Amygdala (tissue), 56 donors: ENCODE results near the gene ZNF883.
A peak's percentile ranks its signal among the peaks of the same experiment; 100 is the strongest.
"Not testable (repeated sequence)": the region's sequence is repeated elsewhere in the genome, so short reads cannot be mapped to it uniquely, and the experiment has no call there.

Source experiments
- DNase-seq, 56 donors: peaks; one replicate each; lab custom pipeline; 2025; lab: John Stamatoyannopoulos, UW

Gene ZNF883

DNA sequence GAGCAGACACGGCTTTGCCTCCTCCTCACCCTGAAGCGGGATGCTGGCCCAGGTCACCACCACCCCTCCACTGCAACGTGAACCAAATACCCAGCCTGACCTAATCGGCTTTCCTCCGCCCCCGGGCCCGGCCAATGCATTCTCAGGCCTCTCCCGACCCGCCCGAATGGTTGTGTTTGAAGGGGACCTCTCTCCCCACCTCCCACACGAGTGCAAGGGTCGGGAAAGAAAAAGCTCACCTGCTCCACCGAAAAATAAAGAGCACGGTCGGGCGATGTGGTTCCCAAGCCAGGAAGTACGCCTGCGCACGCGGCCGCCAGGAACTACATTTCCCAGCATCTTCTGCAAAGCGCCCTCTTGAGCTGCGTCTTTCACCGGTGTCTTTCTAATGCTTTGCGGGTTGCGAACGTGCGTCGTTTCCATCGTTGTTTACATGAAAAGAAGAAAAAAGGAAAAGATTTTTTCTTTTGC is at the start of gene ZNF883:
Gene ZNF883, minus strand, starts transcription at position 282 of the 471 bp plus-strand sequence.
- DNase-seq, result peak in 53 of 56 donors; percentile 3 to 76 (median 42)

DNA sequence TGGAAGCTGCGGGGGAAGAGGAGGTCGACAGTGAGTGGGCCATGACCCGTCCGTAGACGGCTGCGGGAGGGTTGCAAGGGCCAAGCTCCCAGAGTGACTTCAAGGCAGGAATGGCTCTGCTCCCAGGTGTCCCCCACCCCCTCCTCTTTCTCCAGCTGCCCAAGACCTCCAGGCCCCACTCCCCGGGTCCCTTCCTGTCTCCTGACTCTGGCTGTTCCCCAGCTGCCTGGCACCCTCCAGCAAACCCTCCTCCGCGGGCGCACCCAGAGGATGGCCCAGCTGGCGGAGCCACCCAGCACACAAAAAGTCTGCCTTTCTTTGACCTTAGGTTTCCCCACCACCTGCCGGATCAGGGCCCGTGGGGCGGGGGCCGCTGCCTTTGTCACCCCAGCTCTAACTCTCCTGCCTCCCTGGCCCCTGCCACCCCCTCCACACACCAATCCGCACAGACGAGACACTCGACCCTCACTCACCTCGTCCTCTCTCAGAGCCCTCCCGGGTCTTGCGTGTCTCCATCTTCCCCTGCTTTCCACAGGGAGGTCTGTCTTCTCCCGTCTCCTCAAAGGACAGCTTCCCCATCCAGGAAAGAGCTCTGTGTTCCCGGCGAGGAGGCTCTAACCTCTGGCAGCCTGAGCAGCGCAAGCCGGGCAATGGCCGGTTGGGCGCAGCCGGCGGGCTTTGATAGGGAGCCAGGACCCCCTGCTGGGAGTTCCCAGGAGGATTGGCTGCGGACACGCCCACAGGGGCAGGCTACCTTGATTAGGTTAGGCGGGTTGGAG is 49.3 kb upstream of the ZNF883 start:
- peak in 2 of 56 donors; percentile 4 to 33 for DNase-seq

DNA sequence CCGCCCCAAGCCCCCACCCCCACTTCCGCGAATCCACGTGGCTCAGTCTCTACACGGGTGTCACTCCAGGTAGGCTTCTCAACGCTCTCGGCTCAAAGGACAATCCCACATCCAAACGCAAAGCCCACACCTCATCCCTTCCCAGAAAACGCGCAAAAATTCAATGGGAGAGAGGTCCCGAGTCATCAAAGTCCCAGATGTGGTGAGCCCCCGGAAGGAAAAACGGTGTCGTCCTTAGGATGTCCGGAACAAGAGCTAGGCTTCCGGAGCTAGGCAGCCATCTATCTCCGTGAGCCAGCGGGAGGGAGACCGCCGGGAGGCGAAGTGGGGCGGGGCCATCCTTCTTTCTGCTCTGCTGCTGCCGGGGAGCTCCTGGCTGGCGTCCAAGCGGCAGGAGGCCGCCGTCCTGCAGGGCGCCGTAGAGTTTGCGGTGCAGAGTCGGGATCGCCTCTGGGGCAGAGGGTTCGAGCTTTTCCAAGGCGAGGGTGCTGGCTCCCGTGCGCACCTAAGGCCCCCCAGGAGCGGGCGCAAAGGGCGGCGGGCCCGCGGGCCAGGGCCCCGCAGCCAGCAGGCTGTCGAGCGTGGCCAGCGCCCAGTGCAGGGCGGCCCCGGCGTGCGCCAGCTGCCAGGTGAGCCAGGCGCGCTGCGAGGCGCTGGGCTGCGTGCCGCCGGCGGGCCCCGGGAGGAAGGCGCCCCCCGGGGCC is 47.7 kb upstream of the ZNF883 start:
- not testable (repeated sequence) for DNase-seq

DNA sequence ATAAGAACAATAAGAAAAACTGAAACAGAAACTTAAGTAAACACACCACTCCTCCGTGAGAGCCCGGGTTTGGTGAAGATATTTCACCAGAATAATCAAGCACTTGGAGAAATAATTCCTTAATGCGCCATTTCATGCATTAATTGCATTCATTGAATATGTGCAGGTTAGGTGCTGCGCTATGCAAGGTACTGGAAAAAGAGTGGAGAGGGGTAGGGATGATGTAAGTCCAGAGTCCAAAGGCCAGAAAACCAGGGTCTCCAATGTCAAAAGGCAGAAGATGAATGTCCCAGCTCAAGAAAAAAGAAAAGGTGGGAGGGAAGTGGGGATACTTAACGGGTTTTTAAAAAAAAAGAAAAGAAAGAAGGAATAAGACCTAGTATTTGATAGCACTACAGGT is 45.2 kb upstream of the ZNF883 start:
- peak in 1 of 56 donors; percentile 1 for DNase-seq

DNA sequence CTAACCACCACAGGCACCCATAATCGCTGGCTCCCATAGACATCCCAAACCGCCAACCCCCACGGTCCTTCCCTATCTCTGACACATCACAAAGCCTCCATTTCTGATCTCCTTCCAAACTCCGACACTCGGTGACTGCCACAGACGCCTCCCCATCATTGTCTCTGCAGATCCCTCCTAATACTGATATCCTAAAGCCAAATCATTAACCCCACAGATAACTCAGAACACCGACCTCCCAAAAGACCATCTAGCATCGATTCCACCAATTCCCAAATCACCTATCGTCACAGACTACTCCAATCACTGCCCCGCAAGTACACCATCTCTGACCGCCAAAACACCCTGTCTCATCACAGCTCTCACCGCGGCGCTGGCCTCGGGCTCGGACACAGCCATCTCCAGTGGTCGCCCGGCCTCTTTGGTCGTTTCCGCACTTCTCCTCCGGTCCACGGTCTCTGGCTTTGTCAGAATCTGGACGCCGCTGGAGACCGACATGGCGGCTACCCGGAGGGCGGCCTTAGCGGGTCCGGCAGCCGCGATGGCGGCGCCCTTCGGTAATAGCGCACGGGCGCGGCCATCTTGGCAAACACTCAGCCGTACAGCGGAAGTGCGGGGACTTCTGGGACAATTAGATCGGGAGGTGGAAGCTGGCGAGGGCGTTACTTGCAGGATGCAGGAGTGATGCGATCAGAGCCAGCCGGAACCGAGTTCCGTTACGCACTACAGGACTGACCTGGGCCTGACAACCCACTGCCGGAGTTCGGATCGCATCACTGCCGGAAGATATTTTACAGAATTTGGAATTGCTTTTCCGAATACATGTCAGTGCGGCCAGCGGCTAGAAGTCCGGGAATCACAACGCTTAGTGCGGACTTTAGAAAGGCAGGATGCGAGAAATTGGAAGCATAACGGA is 44.5 kb upstream of the ZNF883 start, which contains the start of gene ZFP37:
Gene ZFP37, minus strand, starts transcription at position 534 of the 916 bp plus-strand sequence. Its CDS starts 36 bp downstream, at position 498.
- DNase-seq, result peak; percentile 40 to 97 (median 91)

DNA sequence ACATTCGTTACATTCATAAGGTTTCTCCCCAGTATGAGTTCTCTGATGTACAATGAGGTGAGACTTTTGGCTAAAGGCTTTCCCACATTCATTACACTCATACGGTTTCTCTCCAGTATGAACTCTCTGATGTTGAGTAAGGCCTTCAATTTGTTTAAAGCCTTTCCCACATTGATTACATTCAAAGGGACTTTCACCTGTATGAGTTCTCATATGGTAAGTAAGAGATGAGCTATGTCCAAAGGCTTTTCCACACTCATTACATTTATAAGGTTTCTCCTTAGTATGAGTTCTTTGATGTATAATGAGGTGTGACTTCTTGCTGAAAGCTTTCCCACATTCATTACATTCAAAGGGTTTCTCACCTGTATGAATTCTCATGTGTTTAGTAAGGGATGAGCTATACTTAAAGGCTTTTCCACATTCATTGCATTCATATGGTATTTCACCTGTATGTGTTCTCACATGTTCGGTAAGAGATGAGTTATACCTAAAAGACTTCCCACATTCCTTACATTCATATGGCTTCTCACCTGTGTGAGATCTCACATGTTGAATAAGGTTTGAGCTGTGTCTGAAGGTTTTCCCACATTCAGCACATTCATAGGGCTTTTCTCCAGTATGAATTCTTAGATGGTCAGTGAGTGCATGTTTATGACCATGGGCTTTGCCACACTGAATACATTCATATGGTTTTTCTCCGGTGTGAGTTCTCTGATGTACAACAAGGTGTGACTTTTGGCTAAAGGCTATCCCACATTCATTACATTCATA is 31.1 kb upstream of the ZNF883 start:
- DNase-seq, result no peak

DNA sequence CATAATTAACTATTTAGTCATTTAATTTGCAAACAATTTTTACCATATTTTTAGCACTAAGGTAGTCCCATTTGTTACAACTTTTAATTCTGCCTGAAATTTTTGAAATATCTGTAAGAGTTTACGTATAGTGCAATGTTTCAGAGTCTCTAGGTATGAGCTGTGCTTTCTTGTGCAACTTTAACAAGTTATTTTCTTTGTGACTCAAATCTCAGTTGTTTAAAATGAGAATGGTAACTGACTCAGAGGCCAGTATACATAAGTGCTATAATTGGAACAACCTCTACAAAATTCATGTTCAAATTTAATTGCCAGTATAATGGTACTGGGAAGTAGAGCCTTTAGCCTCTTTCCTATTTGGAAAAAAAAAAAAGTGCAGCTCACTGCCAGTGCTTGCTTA is 14.2 kb upstream of the ZNF883 start:
- DNase-seq, result no peak

DNA sequence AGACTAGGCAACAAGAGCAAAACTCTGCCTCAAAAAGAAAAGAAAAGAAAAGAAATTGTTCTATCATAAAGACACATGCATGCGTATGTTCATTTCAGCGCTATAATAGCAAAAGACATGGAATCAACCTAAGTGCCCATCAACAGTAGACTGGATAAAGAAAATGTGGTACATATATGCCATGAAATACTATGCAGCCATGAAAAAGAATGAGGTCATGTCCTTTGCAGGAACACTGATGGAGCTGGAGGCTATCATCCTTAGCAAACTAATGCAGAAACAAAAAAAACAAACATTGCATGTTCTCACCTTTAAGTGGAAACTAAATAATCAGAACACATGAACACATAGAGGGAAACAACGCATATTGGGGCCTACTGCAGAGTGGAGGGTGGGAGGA is 6.3 kb upstream of the ZNF883 start:
- DNase-seq, result no peak

DNA sequence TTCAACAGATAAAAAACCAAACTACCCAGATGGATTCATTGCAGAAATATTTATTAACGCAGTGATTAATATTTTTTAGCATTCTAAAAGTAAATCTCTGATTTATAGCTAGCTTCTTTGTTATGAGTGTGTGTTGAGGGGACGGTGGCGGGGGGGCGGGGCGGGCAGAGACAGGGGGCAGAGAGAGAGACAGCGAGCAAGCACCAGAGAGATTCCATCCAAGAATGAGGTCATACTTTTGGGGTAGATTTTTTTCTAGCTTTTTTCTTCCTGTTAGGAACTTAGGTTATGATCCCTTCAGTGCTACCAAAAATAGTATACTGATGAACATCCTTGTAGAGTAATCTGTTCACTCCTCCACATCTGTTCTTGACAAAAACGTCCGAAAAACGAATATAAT is 500 bp upstream of the ZNF883 start:
- DNase-seq, result no peak

DNA sequence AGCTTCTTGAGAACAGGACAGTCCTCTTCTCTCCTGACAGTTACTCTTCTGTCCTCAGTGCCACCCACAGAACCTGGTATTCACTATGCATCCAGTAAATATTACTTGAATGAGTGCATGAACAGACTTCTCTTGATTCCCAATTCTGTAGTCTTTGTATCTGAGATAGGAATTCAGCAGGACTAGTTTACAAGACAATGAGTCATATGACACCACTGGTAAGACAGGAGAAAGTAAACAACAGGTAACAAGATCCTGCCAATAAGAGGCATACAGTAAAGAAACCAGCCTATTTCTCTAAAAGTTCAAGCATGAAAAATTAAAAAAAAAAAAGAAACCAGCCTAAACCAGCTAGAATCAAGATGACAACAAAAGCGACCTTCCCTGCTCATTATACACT is 6.2 kb downstream of the ZNF883 start:
- no peak for DNase-seq

DNA sequence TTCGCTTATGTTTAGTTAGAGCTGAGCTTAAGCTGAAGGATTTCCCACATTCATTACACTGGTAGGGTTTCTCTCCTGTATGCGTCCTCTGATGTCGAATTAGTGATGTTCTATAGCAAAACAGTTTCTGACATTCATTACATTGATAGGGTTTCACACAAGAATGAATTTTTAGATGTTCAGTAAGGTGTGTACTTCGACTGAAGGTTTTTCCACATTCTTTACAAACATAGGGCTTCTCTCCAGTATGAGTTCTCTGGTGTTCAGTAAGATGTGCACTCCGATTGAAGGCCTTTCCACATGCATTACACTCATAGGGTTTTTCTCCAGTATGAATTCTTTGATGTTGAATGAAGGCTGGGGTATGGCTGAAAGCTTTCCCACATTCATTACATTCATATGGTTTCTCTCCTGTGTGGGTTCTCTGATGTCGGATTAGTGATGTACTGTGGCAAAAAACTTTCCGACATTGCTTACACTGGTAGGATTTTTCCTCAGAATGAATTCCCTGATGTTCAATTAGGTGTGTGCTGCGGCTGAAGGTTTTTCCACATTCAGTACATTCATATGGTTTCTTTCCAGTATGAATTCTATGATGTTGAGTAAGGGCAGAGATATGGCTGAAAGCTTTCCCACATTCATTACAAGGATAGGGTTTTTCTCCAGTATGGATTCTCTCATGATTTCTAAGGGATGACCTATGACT is 14.6 kb downstream of the ZNF883 start:
- DNase-seq, result no peak

DNA sequence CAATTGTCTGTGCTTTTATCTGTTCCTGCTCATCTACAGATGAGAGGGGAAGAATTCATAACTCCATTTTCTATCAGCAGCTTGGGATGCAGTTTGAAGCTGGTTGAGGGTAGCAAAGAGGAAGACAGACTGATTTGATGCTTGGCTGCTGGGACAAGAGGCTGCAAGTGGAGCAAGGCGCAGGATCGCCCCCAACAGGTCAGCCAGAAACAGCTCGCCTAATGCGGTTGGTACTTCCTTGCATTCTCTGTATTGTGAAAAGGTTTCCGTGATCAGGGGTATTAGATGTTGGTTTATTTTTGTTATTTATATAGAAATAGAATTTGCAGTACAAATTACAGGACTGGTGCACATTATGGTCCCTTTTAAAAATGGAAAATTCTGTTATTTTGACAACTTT is 40.6 kb downstream of the ZNF883 start:
- no peak for DNase-seq

DNA sequence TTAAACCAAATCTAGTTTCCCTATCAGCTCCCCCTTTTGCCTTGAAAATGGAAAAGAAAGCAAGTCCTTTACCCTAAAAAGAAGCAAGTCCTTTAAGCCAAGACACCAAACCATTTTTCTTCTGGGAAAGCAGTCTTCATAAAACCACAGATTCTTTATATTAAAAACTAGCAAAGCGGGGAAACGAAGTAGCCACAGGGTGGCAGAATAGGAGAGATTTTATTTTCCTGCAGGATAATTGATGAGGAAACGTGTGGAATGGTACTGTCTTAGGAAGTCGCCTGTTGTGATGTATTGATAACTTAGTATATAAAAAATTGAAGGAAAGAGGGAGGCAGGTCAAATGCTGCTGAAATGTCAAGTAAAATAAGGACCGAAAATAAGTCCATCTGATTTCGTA is 41.1 kb downstream of the ZNF883 start:
- DNase-seq, result no peak

DNA sequence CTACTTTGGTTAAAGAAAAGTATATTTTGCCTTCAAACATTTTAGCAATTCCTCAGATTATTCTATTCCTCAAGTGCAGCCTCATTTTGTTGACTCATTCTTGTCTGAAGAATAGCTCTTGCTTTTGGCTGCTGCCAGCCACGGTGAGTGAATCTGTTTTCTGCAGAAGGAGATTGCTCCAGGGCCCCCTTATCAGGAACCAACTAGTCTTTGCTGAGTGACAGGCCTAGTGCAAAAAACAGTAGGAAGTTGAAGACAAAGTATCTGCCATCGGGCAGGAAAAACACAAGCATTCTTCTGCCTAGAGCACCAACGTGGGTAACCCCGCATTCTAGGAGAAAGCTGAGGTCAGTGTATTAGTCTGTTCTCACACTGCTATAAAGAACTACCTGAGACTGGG is 42.3 kb downstream of the ZNF883 start:
- DNase-seq, result no peak

DNA sequence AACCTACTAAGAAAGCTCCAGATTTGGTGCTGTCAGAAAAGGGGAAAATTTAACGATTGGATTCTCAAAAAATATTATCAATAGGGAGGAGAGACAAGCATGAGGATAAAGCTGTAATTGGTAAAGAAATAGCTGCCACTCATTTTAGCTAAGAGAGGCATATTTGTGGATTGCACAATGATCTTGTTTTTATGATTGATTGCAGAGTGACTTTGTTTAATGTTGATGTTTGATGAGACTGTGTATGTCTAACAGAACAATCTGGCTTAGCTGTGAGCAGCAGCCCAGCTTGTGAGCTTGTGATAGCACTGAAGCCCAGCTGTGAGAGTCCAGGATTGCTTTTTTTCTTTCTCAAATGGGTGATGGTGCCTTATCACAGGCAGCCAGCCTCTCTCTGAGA is 56.4 kb downstream of the ZNF883 start:
- DNase-seq, result no peak

DNA sequence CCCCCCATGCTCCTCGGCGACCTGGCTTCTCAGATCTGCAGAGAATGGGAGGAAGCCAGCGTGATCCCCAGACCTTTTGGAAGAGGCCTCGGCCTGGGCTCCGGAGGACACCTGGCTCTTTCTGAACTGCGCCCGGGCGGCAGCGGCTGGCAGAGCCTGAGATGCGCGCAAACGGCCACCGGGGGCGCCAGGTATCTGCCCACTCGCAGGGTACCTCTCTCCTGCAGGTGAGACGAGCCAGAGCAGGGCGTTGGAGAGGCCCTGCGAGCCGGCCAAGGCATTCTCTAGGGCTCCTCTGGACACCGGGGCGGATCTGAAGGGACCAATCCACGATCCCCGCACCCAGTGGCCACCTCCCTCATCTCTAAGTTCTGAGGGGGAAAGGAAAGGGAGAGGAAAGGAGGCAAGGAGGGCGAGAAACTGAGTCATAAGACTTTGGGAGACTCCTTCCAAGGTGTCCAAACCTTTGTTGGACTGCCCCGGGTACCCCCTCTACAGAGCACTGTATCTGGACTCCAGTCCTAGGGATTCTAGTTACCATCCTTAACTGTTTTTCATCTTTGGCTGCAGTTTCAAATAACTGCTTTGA is 66.3 kb downstream of the ZNF883 start:
- no peak for DNase-seq

DNA sequence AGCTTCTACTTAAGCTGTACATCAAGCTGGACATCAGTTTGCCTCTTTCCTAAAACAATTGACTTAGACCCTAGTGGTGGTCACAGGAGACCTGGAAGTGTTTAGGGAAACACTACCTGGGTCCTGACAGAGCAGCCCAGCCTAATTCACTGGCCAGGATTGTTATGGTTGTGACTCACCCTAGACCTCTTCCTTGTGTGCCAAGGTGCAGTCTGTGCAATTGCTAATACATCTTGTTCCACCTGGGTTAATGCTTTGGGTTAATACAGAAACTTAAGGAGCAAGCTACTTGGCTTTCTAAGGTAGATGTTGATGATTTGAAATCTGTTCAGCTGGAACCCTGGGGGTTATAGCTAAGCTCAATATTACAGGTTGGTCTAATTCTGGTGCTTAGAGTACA is 72.6 kb downstream of the ZNF883 start:
- DNase-seq, result no peak

DNA sequence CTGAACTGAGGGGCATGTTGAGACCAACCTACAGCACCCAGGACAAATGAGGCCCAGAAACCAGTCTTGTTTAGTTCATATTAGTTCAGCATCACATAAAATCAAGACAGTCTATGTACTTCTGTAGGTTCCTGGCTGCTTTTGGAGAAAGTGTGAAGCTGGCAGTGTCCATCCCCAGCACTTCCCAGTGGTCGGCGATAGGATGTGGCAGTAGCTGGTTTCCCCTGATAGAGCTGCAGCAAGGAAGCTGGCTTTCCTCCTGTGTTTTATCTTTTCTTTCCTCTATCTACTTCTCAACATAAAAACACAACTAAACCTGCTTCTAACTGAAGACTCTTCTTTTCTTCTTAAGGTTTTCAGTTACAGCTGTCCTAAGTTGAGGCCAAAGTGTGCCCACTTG is 78.3 kb downstream of the ZNF883 start:
- no peak for DNase-seq
